Suprapubic skin (tissue), 4 donors: ENCODE results near the gene GNAT1. TPM values are rescaled to one million over a fixed set of nuclear protein-coding genes. Genes with fewer than 3 reads are reported as not detected.

Experiments used
- DNase-seq, 2 donors: peaks; one replicate each; pipeline ENCODE4 v3.0.0-alpha.2; 2019; ENCODE audit warnings: low spot score in 2 of 2
- H3K27ac ChIP-seq: fragments of 200-600 bp; sonication (generic); one replicate; pipeline ENCODE4 v1.5.1; 2019
- H3K27me3 ChIP-seq: fragments of 200-600 bp; sonication (generic); one replicate; pipeline ENCODE4 v1.5.1; 2019
- H3K36me3 ChIP-seq: fragments of 200-600 bp; sonication (generic); one replicate; pipeline ENCODE4 v1.5.1; 2019
- H3K4me1 ChIP-seq: fragments of 200-600 bp; sonication (generic); one replicate; pipeline ENCODE4 v1.5.1; 2019
- H3K4me3 ChIP-seq: fragments of 200-600 bp; sonication (generic); one replicate; pipeline ENCODE4 v1.5.1; 2019; ENCODE audit warnings: mild to moderate bottlenecking
- H3K9me3 ChIP-seq: fragments of 200-600 bp; sonication (generic); one replicate; pipeline ENCODE4 v1.5.1; 2019
- EP300 ChIP-seq: sonication (generic); formaldehyde crosslinking; IDR thresholded peaks from one replicate; pipeline ENCODE4 v1.6.1; 2017; ENCODE audit warnings: antibody characterized with exemption
- POLR2A ChIP-seq, 2 donors: fragments of 450-650 bp; IDR thresholded peaks; one replicate each; pipeline ENCODE4 v1.6.1; 2017; ENCODE audit warnings: antibody characterized with exemption in 2 of 2, mild to moderate bottlenecking in 2 of 2, moderate library complexity in 2 of 2
- POLR2AphosphoS5 ChIP-seq, 3 donors: sonication (generic); formaldehyde crosslinking; IDR thresholded peaks; one replicate each; pipeline ENCODE4 v1.6.1; 2017; ENCODE audit warnings: antibody characterized with exemption in 3 of 3
- WGBS: methylation state at CpG from one replicate; pipeline ENCODE4 v1.1.5; 2018; 5-methylcytosine and 5-hydroxymethylcytosine counted together
- total RNA-seq, 4 donors: library from RNA; depleted of rRNA; stranded (reverse); fragments of >200 nt; gene quantifications; one replicate each; pipeline ENCODE4 v1.1.0, GENCODE V29; 2016
- TF ChIP-seq, protein P1 (sequence below), 2 donors: fragments of 200-600 bp in 1 of 2; fragments of 450-650 bp in 1 of 2; sonication (generic) in 1 of 2; IDR thresholded peaks; one replicate each; pipeline ENCODE4 v1.5.1; 2016 to 2019; ENCODE audit warnings: antibody characterized with exemption in 2 of 2, mild to moderate bottlenecking in 1 of 2, moderate library complexity in 1 of 2

GNAT1 gene
- total RNA-seq, 4 donors from 2014 or later, result 0.64 TPM; not detected in 3

DNA sequence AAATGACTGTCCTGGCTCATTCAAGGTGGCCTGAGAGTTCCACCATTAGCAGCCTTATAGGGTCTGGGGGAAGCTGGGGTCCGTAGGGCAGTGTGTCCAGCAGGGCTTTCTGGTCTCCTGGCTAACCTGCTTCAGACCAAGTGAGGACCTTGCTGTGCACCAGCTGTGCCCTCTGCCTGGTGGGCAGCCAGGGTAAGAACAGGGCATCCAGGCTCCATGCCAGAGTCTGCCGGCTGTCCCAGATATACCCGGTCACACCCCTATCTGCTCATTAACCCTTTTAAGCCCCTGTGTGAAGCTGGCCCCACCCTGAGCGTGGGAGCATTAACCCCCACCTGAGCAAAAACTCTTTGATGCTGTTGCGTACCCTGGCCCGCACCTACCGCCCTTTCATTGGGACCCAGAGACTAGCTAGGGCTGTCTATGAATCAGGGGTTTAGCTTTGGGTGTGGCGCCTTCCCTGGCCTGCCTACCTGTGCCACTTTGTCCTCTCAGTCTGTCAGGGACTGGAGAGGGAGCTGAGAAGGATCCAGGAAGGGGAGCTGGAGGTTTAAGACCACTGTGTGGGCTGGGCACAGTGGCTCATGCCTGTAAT, 18.7 kb upstream of the GNAT1 start:
- Histone ChIP-seq H3K9me3 (no peaks in the 10 kb centered on the region), H3K4me3 (no peak overlapping the region), H3K36me3 (peaks cover 38% of the 10 kb centered on the region), H3K27ac (peak overlapping the region; percentile 35), H3K27me3 (no peaks in the 10 kb centered on the region), H3K4me1 (peaks cover 62% of the 10 kb centered on the region)
- TF ChIP-seq POLR2AphosphoS5 (IDR thresholded peaks at IDR 0.05), result no peak
- TF ChIP-seq, protein P1, sequence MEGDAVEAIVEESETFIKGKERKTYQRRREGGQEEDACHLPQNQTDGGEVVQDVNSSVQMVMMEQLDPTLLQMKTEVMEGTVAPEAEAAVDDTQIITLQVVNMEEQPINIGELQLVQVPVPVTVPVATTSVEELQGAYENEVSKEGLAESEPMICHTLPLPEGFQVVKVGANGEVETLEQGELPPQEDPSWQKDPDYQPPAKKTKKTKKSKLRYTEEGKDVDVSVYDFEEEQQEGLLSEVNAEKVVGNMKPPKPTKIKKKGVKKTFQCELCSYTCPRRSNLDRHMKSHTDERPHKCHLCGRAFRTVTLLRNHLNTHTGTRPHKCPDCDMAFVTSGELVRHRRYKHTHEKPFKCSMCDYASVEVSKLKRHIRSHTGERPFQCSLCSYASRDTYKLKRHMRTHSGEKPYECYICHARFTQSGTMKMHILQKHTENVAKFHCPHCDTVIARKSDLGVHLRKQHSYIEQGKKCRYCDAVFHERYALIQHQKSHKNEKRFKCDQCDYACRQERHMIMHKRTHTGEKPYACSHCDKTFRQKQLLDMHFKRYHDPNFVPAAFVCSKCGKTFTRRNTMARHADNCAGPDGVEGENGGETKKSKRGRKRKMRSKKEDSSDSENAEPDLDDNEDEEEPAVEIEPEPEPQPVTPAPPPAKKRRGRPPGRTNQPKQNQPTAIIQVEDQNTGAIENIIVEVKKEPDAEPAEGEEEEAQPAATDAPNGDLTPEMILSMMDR (IDR thresholded peaks at IDR 0.05), result no peak
- TF ChIP-seq POLR2A (IDR thresholded peaks at IDR 0.05), result no peak
- TF ChIP-seq EP300, result no peak
- WGBS, result 60% methylated on average over 5 of the region's 8 CpGs
- DNase-seq, result no peak

DNA sequence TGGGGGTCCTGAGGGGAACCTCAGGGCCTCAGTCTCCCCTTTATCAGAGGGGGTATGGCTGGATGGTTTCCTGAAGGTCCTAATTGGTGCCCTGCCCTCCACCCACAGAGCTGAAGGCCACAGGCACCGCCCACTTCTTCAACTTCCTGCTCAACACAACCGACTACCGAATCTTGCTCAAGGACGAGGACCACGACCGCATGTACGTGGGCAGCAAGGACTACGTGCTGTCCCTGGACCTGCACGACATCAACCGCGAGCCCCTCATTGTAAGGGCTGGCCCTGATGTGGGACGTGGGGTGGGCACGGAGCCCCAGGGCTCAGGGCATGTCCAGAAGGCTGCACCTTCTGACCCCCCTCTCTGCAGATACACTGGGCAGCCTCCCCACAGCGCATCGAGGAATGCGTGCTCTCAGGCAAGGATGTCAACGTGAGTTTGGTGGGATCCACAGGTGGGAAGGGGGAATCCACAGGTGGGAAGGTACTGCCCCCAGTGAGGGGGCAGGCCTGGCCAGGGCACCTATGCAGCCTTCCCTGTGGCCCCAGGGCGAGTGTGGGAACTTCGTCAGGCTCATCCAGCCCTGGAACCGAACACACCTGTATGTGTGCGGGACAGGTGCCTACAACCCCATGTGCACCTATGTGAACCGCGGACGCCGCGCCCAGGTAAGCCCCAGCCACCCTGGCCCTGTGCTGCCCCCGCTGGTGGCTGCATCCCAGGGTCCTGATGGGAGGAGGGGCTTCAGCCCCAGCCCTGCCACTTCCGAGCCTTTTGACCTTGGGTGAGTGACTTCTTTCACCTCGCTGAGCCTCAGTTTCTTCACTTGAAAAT, 17.5 kb upstream of the GNAT1 start:
- Histone ChIP-seq H3K9me3 (no peaks in the 10 kb centered on the region), H3K4me1 (peaks cover 50% of the 10 kb centered on the region), H3K27me3 (no peaks in the 10 kb centered on the region), H3K36me3 (peaks cover 42% of the 10 kb centered on the region), H3K27ac (no peak overlapping the region), H3K4me3 (no peak overlapping the region)
- WGBS, result 83% methylated on average over 18 of the region's 29 CpGs
- no peak for DNase-seq
- TF ChIP-seq POLR2A (IDR thresholded peaks at IDR 0.05) (no peak), POLR2AphosphoS5 (IDR thresholded peaks at IDR 0.05) (no peak), EP300 (no peak)
- TF ChIP-seq, protein P1 (IDR thresholded peaks at IDR 0.05), result no peak

DNA sequence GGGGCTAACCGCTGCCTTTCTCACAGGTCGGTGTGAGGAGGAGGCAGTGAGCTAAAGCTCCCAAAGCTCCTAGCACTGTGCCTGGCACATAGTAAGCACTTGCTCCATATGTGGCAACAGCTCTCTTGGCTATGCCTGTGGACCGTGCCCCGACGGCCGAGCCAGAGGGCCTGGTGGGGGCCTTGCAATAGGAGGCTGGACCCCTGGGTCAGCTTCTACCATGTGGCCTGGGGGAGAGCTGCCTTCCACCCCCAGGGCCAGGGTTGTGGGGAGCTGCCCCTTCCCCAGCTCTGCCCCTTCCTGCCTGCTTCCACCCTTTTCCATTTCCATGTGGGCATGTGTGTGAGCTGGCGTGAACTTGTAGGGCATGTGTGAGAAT, 16.9 kb upstream of the GNAT1 start:
- Histone ChIP-seq H3K36me3 (peaks cover 44% of the 10 kb centered on the region), H3K27me3 (no peaks in the 10 kb centered on the region), H3K9me3 (no peaks in the 10 kb centered on the region), H3K4me3 (no peak overlapping the region), H3K27ac (no peak overlapping the region), H3K4me1 (peaks cover 44% of the 10 kb centered on the region)
- WGBS, result 100% methylated on average over 6 of the region's 7 CpGs
- no peak for DNase-seq
- TF ChIP-seq, protein P1 (IDR thresholded peaks at IDR 0.05), result no peak
- TF ChIP-seq POLR2A (IDR thresholded peaks at IDR 0.05) (no peak), EP300 (no peak), POLR2AphosphoS5 (IDR thresholded peaks at IDR 0.05) (no peak)

DNA sequence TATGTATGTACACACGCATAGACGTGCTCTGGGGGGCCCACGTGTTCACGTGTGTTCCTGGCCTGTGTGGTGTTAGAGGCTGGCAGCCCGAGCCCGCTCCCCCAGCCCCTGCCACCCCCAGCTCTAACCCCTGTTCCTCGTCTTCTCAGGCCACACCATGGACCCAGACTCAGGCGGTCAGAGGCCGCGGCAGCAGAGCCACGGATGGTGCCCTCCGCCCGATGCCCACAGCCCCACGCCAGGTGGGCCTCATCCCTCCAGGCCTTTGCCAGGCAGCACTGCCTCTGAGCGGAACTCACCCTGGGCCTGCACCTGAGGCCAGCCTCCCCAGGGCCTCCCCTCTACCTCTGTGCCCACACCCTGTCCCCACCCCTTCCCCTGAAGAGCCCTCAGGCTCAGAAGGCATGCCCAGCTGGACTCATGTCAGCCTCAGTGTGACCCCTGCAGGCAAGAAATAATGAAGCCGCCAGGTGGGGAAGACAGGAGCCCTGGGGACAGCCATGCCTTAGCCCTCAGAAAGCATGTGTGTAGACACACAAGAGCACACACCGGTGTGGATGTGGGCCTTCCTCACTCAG, 16.4 kb upstream of the GNAT1 start:
- H3K36me3 ChIP-seq, result peaks cover 44% of the 10 kb centered on the region
- peaks cover 39% of the 10 kb centered on the region for H3K4me1 ChIP-seq
- H3K27me3 ChIP-seq, result no peaks in the 10 kb centered on the region
- DNase-seq, result no peak
- WGBS, result 90% methylated on average over 7 of the region's 17 CpGs
- H3K9me3 ChIP-seq, result no peaks in the 10 kb centered on the region
- TF ChIP-seq, protein P1 (IDR thresholded peaks at IDR 0.05), result no peak
- TF ChIP-seq POLR2AphosphoS5 (IDR thresholded peaks at IDR 0.05) (no peak), EP300 (no peak), POLR2A (IDR thresholded peaks at IDR 0.05) (no peak)
- H3K27ac ChIP-seq, result no peak overlapping the region
- H3K4me3 ChIP-seq, result no peak overlapping the region

DNA sequence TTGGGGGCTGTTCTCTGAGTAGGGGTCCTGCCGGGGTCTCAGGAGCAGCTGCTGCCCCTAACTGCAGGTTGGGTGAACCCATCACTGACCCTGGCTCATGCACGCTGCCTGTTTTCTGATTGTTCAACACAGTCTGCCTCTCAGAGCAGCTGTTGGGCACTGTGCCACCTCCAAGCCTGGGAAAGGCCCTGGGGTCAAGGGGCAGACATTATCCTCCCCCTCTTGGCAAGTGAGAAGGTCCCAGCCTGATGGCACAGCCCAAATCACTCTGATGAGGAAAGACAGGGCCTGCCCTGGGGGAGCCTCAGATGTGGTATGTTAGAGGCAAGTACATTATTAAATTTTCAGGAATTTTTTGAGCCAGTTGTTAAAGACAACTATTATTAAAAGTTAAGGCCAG, 14.1 kb upstream of the GNAT1 start:
- H3K36me3 ChIP-seq, result peaks cover 59% of the 10 kb centered on the region
- no peaks in the 10 kb centered on the region for H3K9me3 ChIP-seq
- H3K27me3 ChIP-seq, result no peaks in the 10 kb centered on the region
- H3K4me1 ChIP-seq, result peaks cover 18% of the 10 kb centered on the region
- DNase-seq, result no peak
- TF ChIP-seq POLR2A (IDR thresholded peaks at IDR 0.05) (no peak), POLR2AphosphoS5 (IDR thresholded peaks at IDR 0.05) (no peak), EP300 (no peak)
- TF ChIP-seq, protein P1 (IDR thresholded peaks at IDR 0.05), result no peak
- no peak overlapping the region for H3K27ac ChIP-seq
- no CpG with 5 or more reads among the region's 2 CpGs for WGBS
- no peak overlapping the region for H3K4me3 ChIP-seq
